Cardiac fibroblast (primary cell): Measurements from ENCODE around the gene NRSN1.

Experiments
- DNase-seq, 2 donors: peaks; one replicate each; pipeline versions ENCODE4 v3.0.0 to v3.0.0-alpha.2; 2010; ENCODE audit warnings: low read depth in 2 of 2
- H3K4me3 ChIP-seq, 2 donors: replicated peaks in 1 of 2; 1 replicate in 1 of 2; 2 replicates in 1 of 2; pipeline ENCODE4 v1.5.1; 2011; ENCODE audit warnings: low read depth in 2 of 2, low read length in 2 of 2, mild to moderate bottlenecking in 2 of 2, moderate library complexity in 1 of 2
- TF ChIP-seq, protein P1 (sequence below): IDR thresholded peaks from one replicate; pipeline ENCODE4 v1.5.1; 2011; ENCODE audit warnings: low read depth, mild to moderate bottlenecking, low read length, inconsistent platforms

Gene NRSN1

DNA sequence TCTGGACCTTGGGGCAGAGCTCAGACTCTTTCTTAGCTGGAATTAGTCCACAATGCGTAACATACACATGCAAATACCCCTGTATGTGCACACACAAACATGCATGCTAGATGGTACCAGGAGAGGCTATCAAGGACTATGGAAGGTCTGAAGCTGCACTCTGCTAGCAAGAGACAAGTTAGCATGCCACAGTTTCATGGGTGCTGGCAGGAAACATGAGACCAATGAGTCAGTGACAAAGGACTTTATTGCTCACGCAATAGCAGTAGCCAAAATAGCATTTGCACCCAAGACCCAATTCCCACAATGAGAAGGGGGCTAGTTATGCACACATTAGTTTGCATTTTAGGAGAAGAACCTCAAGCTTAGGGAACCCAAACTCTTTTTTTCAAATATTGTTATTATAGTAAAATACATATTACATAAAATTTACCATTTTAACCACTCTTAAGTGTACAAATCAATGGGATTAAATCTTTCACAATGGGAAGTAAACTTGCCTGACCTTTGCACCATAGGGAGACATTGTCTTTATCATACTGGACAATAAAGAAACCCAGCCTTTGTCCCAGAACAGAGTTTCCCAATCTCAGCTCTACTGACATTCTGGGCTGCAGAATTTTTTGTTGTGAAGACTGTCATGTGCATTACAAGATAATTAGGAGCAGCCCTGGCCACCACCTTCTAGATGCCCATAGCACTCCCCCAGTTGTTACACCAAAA is 69.1 kb downstream of the NRSN1 start:
- TF ChIP-seq, protein P1, sequence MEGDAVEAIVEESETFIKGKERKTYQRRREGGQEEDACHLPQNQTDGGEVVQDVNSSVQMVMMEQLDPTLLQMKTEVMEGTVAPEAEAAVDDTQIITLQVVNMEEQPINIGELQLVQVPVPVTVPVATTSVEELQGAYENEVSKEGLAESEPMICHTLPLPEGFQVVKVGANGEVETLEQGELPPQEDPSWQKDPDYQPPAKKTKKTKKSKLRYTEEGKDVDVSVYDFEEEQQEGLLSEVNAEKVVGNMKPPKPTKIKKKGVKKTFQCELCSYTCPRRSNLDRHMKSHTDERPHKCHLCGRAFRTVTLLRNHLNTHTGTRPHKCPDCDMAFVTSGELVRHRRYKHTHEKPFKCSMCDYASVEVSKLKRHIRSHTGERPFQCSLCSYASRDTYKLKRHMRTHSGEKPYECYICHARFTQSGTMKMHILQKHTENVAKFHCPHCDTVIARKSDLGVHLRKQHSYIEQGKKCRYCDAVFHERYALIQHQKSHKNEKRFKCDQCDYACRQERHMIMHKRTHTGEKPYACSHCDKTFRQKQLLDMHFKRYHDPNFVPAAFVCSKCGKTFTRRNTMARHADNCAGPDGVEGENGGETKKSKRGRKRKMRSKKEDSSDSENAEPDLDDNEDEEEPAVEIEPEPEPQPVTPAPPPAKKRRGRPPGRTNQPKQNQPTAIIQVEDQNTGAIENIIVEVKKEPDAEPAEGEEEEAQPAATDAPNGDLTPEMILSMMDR = no peak
- no peak for DNase-seq
- H3K4me3 ChIP-seq = no peak overlapping the region

DNA sequence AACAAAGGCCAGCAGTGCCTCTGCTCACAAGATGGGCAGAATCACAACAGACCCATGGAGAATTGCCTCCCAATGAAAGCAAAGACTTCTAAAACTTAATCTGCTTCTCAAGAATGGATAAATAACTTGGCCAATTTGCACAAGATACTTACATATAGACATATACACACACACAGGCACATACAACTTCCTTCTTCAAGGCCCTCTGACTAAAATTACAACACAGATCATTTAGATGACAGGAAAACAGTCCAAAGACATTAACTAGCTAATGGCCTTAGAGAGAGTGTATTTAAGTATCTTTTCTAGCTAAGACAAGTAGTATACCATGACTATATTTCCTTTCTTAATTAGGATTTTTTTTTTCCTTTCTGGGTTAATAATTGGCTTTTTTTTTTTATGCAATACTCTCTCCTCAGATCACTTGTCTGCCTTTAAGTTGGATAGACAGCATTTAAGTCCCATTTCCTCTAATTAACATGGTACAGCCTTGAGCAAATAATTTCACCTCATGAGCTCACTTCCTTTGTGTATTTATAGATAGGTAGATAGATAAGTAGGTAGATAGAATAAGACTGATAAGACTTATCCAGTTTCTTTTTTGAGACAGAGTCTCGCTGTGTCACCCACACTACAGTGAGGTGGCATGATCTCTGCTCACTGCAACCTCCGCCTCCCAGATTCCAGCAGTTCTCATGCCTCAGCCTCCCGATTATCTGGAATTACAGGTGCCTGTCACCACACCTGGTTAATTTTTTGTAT is 70.0 kb downstream of the NRSN1 start:
- H3K4me3 ChIP-seq = no peak overlapping the region
- no peak for DNase-seq
- TF ChIP-seq, protein P1 = no peak
